Measurements from ENCODE around the gene SDC3.

The SDC3 gene

DNA sequence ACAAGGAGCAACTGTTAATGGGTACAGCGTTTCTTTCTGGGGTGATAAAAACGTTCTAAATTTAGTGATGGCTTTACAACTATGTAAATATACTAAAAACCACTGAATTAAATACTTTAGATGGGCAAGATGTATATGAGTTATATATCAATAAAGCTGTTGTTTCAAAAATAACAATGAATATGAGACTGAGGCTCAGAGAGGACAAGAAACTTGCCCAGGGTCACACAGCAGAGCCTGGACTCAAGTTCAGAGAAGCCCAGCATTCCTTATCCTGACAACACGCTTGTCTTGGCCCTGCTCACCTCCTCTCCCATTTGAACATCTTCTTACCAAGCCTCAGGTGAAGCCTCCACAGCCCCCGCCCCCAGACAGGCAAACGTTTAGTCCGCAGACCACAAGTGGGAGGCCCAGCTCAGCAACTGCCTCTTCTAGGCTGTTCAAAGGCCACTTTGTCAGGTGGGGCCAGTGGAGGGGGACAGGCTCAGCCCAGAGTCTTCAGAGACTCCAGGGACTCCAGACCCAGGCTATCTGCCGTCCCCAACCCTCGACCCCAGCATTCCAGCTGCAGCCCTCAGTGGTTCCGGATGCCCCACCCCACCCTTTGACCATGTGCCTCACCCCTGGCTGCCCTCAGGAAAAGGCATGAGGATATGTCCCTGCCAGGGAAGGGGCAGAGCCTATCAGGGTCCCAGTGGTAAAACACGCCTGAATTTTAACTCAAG is 17.9 kb downstream of the SDC3 start:
- H3K4me1 ChIP-seq (ENCODE audit: control extremely low read depth in 1 of 4, control insufficient read depth in 4 of 4, insufficient read depth in 4 of 4, low read length in 3 of 4) = peaks cover 0 to 4% (median 2%) of the 10 kb centered on the region in 4 experiments
- H3K36me3 ChIP-seq (ENCODE audit: control insufficient read depth in 4 of 4, insufficient read depth in 4 of 4, low read length in 3 of 4) = no peaks in the 10 kb centered on the region
- CTCF ChIA-PET = interaction anchor here (1.0 to 3.9 kb wide), 2 partner anchors 15 to 89 kb away, joined by 3 to 19 read pairs; no protein-coding TSS in a partner anchor
- 88% methylated on average over 8 of the region's 10 CpGs for WGBS (ENCODE audit: insufficient coverage)
- H3K27me3 ChIP-seq (replicated peaks in 2 of 5; ENCODE audit: control insufficient read depth in 4 of 5, insufficient read depth in 5 of 5, low read length in 4 of 5) = peaks cover 0 to 89% (median 38%) of the 10 kb centered on the region in 5 experiments
- H3K27ac ChIP-seq (ENCODE audit: insufficient read depth in 1 of 2, low read depth in 1 of 2, low read length in 2 of 2, poor library complexity in 1 of 2, severe bottlenecking in 2 of 2) = no peak overlapping the region
- no peak for DNase-seq
- H3K4me3 ChIP-seq (ENCODE audit: control insufficient read depth in 1 of 7, extremely low read depth in 1 of 7, insufficient read depth in 4 of 7, low read depth in 2 of 7, low read length in 6 of 7) = no peak overlapping the region
- POLR2A ChIA-PET = interaction anchor here (0.6 kb wide), 1 partner anchor 14 kb away, joined by 3 read pairs; no protein-coding TSS in a partner anchor
- no peaks in the 10 kb centered on the region for H3K9me3 ChIP-seq (ENCODE audit: control extremely low read depth in 1 of 5, control insufficient read depth in 4 of 5, insufficient read depth in 2 of 5, low read depth in 1 of 5, low read length in 4 of 5)

DNA sequence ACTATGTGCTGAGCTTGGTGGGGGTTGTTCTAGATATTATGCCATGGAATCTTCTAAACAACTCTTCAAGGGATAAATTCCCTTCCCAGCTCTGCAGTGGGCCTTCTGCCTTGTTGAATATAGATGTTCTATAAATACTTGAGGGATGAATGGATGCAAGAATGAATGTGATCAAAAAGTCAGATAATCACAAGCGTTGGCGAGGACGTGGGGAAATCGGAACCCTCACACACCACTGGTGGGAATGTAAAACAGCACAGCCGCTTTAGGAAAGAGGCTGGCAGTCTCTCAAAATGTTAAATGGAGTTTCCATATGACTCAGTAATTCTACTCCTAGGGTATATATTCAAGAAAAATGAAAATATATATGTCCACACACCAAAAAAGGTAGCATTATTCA is 19.0 kb downstream of the SDC3 start:
- no peak overlapping the region for H3K27ac ChIP-seq (ENCODE audit: insufficient read depth in 1 of 2, low read depth in 1 of 2, low read length in 2 of 2, poor library complexity in 1 of 2, severe bottlenecking in 2 of 2)
- POLR2A ChIA-PET = no interaction called here
- no peak overlapping the region for H3K4me3 ChIP-seq (ENCODE audit: control insufficient read depth in 1 of 7, extremely low read depth in 1 of 7, insufficient read depth in 4 of 7, low read depth in 2 of 7, low read length in 6 of 7)
- H3K27me3 ChIP-seq (replicated peaks in 2 of 5; ENCODE audit: control insufficient read depth in 4 of 5, insufficient read depth in 5 of 5, low read length in 4 of 5) = peaks cover 0 to 84% (median 31%) of the 10 kb centered on the region in 5 experiments
- DNase-seq = no peak
- H3K4me1 ChIP-seq (ENCODE audit: control extremely low read depth in 1 of 4, control insufficient read depth in 4 of 4, insufficient read depth in 4 of 4, low read length in 3 of 4) = peaks cover 0 to 4% (median 2%) of the 10 kb centered on the region in 4 experiments
- no peaks in the 10 kb centered on the region for H3K36me3 ChIP-seq (ENCODE audit: control insufficient read depth in 4 of 4, insufficient read depth in 4 of 4, low read length in 3 of 4)
- WGBS (ENCODE audit: insufficient coverage) = no CpG with 5 or more reads among the region's 5 CpGs
- no peaks in the 10 kb centered on the region for H3K9me3 ChIP-seq (ENCODE audit: control extremely low read depth in 1 of 5, control insufficient read depth in 4 of 5, insufficient read depth in 2 of 5, low read depth in 1 of 5, low read length in 4 of 5)
- CTCF ChIA-PET = interaction anchor here (0.9 kb wide), 1 partner anchor 31 kb away, joined by 3 read pairs; no protein-coding TSS in a partner anchor

DNA sequence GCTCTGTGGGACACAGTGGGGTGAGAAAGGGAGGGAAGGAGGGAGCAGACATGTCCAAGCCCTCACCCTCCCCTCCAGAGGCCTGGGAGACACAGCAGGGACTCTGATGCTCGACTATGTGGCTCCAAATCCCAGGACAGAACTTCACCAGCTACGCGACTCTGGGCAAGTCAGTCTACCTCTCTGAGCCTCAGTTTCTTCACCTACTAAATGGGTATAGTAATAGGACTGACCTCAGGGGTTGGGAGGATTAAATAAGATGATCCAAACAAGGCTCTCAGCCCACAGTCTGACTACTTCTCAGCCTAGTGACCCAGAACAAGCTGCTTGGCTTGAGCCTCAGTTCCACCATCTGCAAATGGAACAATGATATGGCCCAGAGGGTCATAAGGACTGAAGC is 19.6 kb downstream of the SDC3 start:
- Histone ChIP-seq H3K4me1 (ENCODE audit: control extremely low read depth in 1 of 4, control insufficient read depth in 4 of 4, insufficient read depth in 4 of 4, low read length in 3 of 4) (peaks cover 0 to 4% (median 2%) of the 10 kb centered on the region in 4 experiments), H3K9me3 (ENCODE audit: control extremely low read depth in 1 of 5, control insufficient read depth in 4 of 5, insufficient read depth in 2 of 5, low read depth in 1 of 5, low read length in 4 of 5) (no peaks in the 10 kb centered on the region), H3K4me3 (ENCODE audit: control insufficient read depth in 1 of 7, extremely low read depth in 1 of 7, insufficient read depth in 4 of 7, low read depth in 2 of 7, low read length in 6 of 7) (no peak overlapping the region), H3K27ac (ENCODE audit: insufficient read depth in 1 of 2, low read depth in 1 of 2, low read length in 2 of 2, poor library complexity in 1 of 2, severe bottlenecking in 2 of 2) (no peak overlapping the region), H3K36me3 (ENCODE audit: control insufficient read depth in 4 of 4, insufficient read depth in 4 of 4, low read length in 3 of 4) (no peaks in the 10 kb centered on the region), H3K27me3 (replicated peaks in 2 of 5; ENCODE audit: control insufficient read depth in 4 of 5, insufficient read depth in 5 of 5, low read length in 4 of 5) (peaks cover 0 to 85% (median 33%) of the 10 kb centered on the region in 5 experiments)
- ChIA-PET POLR2A (no interaction called here), CTCF (no interaction called here)
- no CpG with 5 or more reads among the region's 3 CpGs for WGBS (ENCODE audit: insufficient coverage)
- no peak for DNase-seq

DNA sequence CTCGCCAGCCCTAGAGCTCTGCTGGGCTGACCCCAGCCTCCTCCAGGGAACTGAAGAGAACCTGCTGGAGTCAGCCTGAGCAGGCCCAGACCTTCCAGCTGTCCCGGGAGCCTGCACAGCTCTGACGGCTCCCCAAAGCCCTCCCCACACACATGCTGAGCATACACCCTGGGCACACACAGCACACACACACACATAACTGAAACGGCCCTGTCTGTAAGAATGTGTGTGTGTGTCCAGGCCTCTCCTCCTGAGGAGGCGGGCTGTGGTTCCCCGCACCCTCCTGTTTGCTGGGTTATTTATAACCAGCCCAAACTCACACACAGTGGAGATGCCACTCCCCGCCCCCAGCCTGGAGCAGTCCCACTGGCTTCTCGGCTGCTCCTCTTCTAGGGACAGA is 20.2 kb downstream of the SDC3 start:
- ChIA-PET POLR2A (no interaction called here), CTCF (no interaction called here)
- Histone ChIP-seq H3K9me3 (ENCODE audit: control extremely low read depth in 1 of 5, control insufficient read depth in 4 of 5, insufficient read depth in 2 of 5, low read depth in 1 of 5, low read length in 4 of 5) (no peaks in the 10 kb centered on the region), H3K4me3 (ENCODE audit: control insufficient read depth in 1 of 7, extremely low read depth in 1 of 7, insufficient read depth in 4 of 7, low read depth in 2 of 7, low read length in 6 of 7) (no peak overlapping the region), H3K27ac (ENCODE audit: insufficient read depth in 1 of 2, low read depth in 1 of 2, low read length in 2 of 2, poor library complexity in 1 of 2, severe bottlenecking in 2 of 2) (no peak overlapping the region), H3K36me3 (ENCODE audit: control insufficient read depth in 4 of 4, insufficient read depth in 4 of 4, low read length in 3 of 4) (no peaks in the 10 kb centered on the region), H3K27me3 (replicated peaks in 2 of 5; ENCODE audit: control insufficient read depth in 4 of 5, insufficient read depth in 5 of 5, low read length in 4 of 5) (peaks cover 0 to 85% (median 33%) of the 10 kb centered on the region in 5 experiments), H3K4me1 (ENCODE audit: control extremely low read depth in 1 of 4, control insufficient read depth in 4 of 4, insufficient read depth in 4 of 4, low read length in 3 of 4) (peaks cover 0 to 4% (median 2%) of the 10 kb centered on the region in 4 experiments)
- peak in 1 of 3 donors; percentile 32 for DNase-seq
- WGBS (ENCODE audit: insufficient coverage) = 63% methylated on average over 5 of the region's 8 CpGs

DNA sequence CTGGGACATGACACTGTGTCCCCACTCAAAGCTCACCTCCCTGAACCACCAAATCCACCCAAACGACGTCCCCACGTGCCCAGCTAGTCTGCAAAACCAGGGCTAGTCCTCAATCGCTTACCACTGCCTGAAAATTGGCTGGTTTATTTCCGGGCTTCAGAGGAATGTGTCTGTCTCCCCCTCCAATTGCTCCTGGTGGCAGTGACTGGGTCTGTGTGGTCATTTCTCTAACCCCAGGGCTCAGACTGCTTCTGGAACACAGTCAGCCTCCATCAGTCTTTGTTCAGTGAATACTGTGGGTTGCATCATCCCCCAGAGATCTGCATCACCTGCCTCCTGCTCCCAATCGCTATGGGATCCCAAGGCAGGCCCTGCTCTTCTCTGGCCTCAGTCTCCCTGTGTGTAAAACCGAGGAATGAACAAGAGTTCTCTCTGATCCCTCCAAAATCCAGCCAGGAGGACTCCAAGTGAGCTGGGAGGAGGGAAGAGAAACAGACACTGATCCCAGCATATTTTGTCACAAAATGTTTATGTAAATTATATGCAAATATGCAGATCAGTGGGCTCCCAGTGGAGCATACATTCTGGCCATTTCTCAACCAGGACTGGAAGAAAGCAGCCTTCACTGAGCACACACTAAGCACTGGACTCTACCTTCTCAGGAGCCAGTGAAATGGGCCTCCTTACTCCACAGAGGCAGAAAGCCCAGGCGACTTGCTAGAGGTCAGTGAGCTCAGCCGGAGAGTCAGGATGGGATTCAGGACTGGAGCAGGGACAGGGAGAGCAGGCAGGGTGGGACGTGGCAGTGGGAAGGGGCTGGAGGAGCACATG is 20.9 kb downstream of the SDC3 start:
- CTCF ChIA-PET = interaction anchor here (3.9 kb wide), 1 partner anchor 24 kb away, joined by 18 read pairs; no protein-coding TSS in a partner anchor
- WGBS (ENCODE audit: insufficient coverage) = 83% methylated on average over 8 of the region's 10 CpGs
- DNase-seq = no peak
- peaks cover 0 to 87% (median 38%) of the 10 kb centered on the region in 5 experiments for H3K27me3 ChIP-seq (replicated peaks in 2 of 5; ENCODE audit: control insufficient read depth in 4 of 5, insufficient read depth in 5 of 5, low read length in 4 of 5)
- no peaks in the 10 kb centered on the region for H3K36me3 ChIP-seq (ENCODE audit: control insufficient read depth in 4 of 4, insufficient read depth in 4 of 4, low read length in 3 of 4)
- POLR2A ChIA-PET = interaction anchor here (0.5 kb wide), 1 partner anchor 55 kb away, joined by 4 read pairs; no protein-coding TSS in a partner anchor
- H3K4me1 ChIP-seq (ENCODE audit: control extremely low read depth in 1 of 4, control insufficient read depth in 4 of 4, insufficient read depth in 4 of 4, low read length in 3 of 4) = peaks cover 0 to 4% (median 2%) of the 10 kb centered on the region in 4 experiments
- H3K27ac ChIP-seq (ENCODE audit: insufficient read depth in 1 of 2, low read depth in 1 of 2, low read length in 2 of 2, poor library complexity in 1 of 2, severe bottlenecking in 2 of 2) = no peak overlapping the region
- no peak overlapping the region for H3K4me3 ChIP-seq (ENCODE audit: control insufficient read depth in 1 of 7, extremely low read depth in 1 of 7, insufficient read depth in 4 of 7, low read depth in 2 of 7, low read length in 6 of 7)
- H3K9me3 ChIP-seq (ENCODE audit: control extremely low read depth in 1 of 5, control insufficient read depth in 4 of 5, insufficient read depth in 2 of 5, low read depth in 1 of 5, low read length in 4 of 5) = no peaks in the 10 kb centered on the region

DNA sequence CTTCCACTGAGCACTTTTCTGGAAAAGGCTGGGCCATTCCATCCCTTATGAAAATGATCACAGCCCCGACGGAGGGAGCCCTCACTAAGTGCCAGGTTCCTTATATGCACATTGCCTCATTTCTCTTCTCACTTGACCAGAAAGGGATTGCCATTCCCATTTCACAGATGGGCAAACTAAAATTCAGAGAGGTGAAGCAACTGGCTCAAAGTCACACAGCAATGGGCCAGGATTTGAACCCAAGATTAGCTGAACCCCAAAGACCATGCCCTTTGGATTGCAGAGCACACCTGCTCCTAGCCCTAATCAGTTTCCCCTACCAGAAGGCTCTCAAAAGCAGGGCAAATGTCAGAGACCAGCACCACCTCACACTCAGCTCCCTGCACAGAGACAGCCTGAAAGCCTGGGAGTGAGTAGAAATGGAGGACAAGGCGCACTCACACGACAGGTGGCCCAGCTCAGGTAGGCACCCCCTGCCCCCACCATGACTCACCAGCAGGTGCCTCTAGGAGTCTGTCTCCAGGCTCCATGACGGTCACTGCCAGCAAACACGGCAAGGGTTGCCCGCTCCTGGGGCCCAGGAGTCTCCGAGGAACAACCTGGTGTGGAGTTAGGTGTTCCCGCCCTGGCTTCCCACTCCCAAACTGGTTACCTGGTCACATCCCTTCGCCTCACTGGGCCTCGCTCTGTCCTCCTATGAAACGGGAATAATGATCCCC is 21.7 kb downstream of the SDC3 start:
- H3K4me1 ChIP-seq (ENCODE audit: control extremely low read depth in 1 of 4, control insufficient read depth in 4 of 4, insufficient read depth in 4 of 4, low read length in 3 of 4) = peaks cover 0 to 1% (median under 1%) of the 10 kb centered on the region in 4 experiments
- 94% methylated on average over 12 of the region's 12 CpGs for WGBS (ENCODE audit: insufficient coverage)
- CTCF ChIA-PET = interaction anchor here (1.3 to 3.9 kb wide), 2 partner anchors 21 to 25 kb away, joined by 3 to 18 read pairs; no protein-coding TSS in a partner anchor

More for the DNA sequence above, 21.7 kb downstream of the SDC3 start:
- POLR2A ChIA-PET = interaction anchor here (0.5 to 1.2 kb wide), 2 partner anchors 54 to 202 kb away, joined by 3 to 4 read pairs; no protein-coding TSS in a partner anchor
- Histone ChIP-seq H3K27me3 (replicated peaks in 2 of 5; ENCODE audit: control insufficient read depth in 4 of 5, insufficient read depth in 5 of 5, low read length in 4 of 5) (peaks cover 0 to 87% (median 40%) of the 10 kb centered on the region in 5 experiments), H3K4me3 (ENCODE audit: control insufficient read depth in 1 of 7, extremely low read depth in 1 of 7, insufficient read depth in 4 of 7, low read depth in 2 of 7, low read length in 6 of 7) (no peak overlapping the region), H3K36me3 (ENCODE audit: control insufficient read depth in 4 of 4, insufficient read depth in 4 of 4, low read length in 3 of 4) (no peaks in the 10 kb centered on the region), H3K9me3 (ENCODE audit: control extremely low read depth in 1 of 5, control insufficient read depth in 4 of 5, insufficient read depth in 2 of 5, low read depth in 1 of 5, low read length in 4 of 5) (no peaks in the 10 kb centered on the region), H3K27ac (ENCODE audit: insufficient read depth in 1 of 2, low read depth in 1 of 2, low read length in 2 of 2, poor library complexity in 1 of 2, severe bottlenecking in 2 of 2) (no peak overlapping the region)
- no peak for DNase-seq

Measured in common myeloid progenitor, CD34-positive (primary cell).